ENCODE measurements around the gene COG5.
"Not testable (repeated sequence)": the region's sequence is repeated elsewhere in the genome, so short reads cannot be mapped to it uniquely, and the experiment has no call there.

COG5 gene

GRCh38 chr7:107155726-107156125 lies 408.0 kb downstream of the COG5 start:
- DNase-seq (ENCODE audit: low read depth), result not testable (repeated sequence)

GRCh38 chr7:107154826-107155225 lies 408.9 kb downstream of the COG5 start:
- DNase-seq (ENCODE audit: low read depth), result no peak

- DNase-seq (ENCODE audit: low read depth), result peak; percentile 32
Measured at GRCh38 chr7:107152011-107152410, 411.7 kb downstream of the COG5 start.
